H1 (cell line): ENCODE measurements around the gene FOXA3. TPM values are rescaled to one million over a fixed set of nuclear protein-coding genes. Genes with fewer than 3 reads are reported as not detected.
A peak's percentile ranks its signal among the peaks of the same experiment; 100 is the strongest.

ENCODE experiments used
- PHF8 ChIP-seq: fragments of 200-600 bp; sonication (generic); conservative IDR thresholded peaks from 2 replicates; pipeline ENCODE4 v1.7.1; 2012; ENCODE audit warnings: low read depth, mild to moderate bottlenecking, inconsistent platforms, low read length, moderate library complexity
- RAD21 ChIP-seq, 2 experiments: IDR thresholded peaks in 1 of 2; conservative IDR thresholded peaks in 1 of 2; 2 replicates each; pipeline ENCODE4 v1.6.1; 2011; ENCODE audit warnings: low read depth in 2 of 2, low read length in 2 of 2, improper control_type of control experiment in 1 of 2, inconsistent platforms in 1 of 2, mild to moderate bottlenecking in 1 of 2, moderate library complexity in 1 of 2
- TBP ChIP-seq: IDR thresholded peaks from 2 replicates; pipeline ENCODE4 v1.6.1; 2011; ENCODE audit warnings: low read depth, low read length, improper control_type of control experiment
- polyA plus RNA-seq, 7 experiments: library from polyadenylated mRNA; depleted of rRNA in 3 of 7; stranded (reverse) in 5 of 7; unstranded in 2 of 7; fragments of >200 nt in 5 of 7; fragments of 200-250 nt in 2 of 7; gene quantifications; 1 replicate in 5 of 7; 2 replicates in 1 of 7; 4 replicates in 1 of 7; pipeline versions ENCODE4 v1.2.1 to v1.2.3, GENCODE V29; 2011 to 2013; ENCODE audit warnings: missing spikeins in 2 of 7, mixed read lengths in 2 of 7
- total RNA-seq: library from RNA; stranded (reverse); fragmentation: NEBNext Ultra II Directional; extraction: Animal tissue kit (Norgen Biotek cat#: 25700); gene quantifications from 2 replicates; pipeline ENCODE4 v1.2.1, GENCODE V29; 2021

FOXA3 gene
- total and polyA plus RNA-seq, 2 of the 8 experiments (the other 6 are each of a cell fraction or from before 2014, with no cell fraction given) = 20.2 to 49.1 TPM

DNA sequence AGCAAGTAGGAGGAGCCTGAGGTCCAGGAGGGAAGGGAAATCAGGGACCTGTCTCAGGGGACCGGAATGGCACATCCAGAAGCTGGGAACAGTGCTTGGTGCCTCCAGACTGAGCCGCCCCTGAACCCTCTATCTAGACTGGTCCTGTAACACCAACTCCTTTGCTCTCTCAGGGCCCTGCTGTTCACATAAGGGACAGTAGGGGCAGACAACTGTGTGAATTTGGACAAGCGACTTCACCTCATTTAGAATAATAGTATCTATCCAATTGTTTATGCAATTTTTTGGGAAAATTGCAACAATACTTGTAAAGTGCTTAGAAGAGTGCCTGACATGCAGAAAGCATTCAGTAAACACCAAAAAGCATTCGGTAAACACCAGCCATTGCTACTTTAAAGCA, 15.2 kb upstream of the FOXA3 start (continued):
- 0 out of 4 replicates have a peak, but pooled peaks of 1 of the 2 experiments have one; percentile 3 for TF ChIP-seq RAD21 (IDR thresholded peaks at IDR 0.05 in 1 of 2, conservative IDR thresholded peaks at IDR 0.05 in 1 of 2; ENCODE audit: low read depth in 2 of 2, low read length in 2 of 2)
- TF ChIP-seq TBP = no peak
- no peak for TF ChIP-seq PHF8
